ENCODE data around the gene NT5DC1.

DNA sequence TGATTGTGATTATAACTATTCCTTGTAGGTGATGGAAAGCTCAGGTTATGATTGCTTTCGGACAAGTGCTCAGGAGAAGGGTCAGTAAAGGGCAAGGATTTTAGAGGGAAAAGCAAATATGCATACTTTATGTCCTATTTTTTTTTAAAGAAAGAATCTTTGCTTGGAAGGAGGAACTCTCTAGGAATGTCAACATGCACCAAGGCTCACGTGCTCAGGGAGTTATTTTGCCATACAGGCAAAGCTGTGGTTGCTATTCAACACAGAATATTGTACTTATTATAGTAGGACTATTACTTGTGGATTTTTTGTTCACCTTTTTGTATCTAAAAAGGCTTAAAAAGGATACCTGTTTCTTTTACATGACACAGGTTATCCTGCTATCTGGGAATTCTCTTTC, 182.0 kb downstream of the NT5DC1 start:
- no peak for TF ChIP-seq NFE2L2 (conservative IDR thresholded peaks at IDR 0.05; ENCODE audit: low read length)
- TF ChIP-seq, protein P1, sequence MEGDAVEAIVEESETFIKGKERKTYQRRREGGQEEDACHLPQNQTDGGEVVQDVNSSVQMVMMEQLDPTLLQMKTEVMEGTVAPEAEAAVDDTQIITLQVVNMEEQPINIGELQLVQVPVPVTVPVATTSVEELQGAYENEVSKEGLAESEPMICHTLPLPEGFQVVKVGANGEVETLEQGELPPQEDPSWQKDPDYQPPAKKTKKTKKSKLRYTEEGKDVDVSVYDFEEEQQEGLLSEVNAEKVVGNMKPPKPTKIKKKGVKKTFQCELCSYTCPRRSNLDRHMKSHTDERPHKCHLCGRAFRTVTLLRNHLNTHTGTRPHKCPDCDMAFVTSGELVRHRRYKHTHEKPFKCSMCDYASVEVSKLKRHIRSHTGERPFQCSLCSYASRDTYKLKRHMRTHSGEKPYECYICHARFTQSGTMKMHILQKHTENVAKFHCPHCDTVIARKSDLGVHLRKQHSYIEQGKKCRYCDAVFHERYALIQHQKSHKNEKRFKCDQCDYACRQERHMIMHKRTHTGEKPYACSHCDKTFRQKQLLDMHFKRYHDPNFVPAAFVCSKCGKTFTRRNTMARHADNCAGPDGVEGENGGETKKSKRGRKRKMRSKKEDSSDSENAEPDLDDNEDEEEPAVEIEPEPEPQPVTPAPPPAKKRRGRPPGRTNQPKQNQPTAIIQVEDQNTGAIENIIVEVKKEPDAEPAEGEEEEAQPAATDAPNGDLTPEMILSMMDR (IDR thresholded peaks at IDR 0.05): no peak
- TF ChIP-seq EP300 (IDR thresholded peaks at IDR 0.05): no peak
- TF ChIP-seq SMC3 (IDR thresholded peaks at IDR 0.05): no peak

Data from A549 (cell line).